ENCODE data around the gene MFSD8.
"Not testable (repeated sequence)": the region's sequence is repeated elsewhere in the genome, so short reads cannot be mapped to it uniquely, and the experiment has no call there.

MFSD8 gene, protein sequence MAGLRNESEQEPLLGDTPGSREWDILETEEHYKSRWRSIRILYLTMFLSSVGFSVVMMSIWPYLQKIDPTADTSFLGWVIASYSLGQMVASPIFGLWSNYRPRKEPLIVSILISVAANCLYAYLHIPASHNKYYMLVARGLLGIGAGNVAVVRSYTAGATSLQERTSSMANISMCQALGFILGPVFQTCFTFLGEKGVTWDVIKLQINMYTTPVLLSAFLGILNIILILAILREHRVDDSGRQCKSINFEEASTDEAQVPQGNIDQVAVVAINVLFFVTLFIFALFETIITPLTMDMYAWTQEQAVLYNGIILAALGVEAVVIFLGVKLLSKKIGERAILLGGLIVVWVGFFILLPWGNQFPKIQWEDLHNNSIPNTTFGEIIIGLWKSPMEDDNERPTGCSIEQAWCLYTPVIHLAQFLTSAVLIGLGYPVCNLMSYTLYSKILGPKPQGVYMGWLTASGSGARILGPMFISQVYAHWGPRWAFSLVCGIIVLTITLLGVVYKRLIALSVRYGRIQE

DNA sequence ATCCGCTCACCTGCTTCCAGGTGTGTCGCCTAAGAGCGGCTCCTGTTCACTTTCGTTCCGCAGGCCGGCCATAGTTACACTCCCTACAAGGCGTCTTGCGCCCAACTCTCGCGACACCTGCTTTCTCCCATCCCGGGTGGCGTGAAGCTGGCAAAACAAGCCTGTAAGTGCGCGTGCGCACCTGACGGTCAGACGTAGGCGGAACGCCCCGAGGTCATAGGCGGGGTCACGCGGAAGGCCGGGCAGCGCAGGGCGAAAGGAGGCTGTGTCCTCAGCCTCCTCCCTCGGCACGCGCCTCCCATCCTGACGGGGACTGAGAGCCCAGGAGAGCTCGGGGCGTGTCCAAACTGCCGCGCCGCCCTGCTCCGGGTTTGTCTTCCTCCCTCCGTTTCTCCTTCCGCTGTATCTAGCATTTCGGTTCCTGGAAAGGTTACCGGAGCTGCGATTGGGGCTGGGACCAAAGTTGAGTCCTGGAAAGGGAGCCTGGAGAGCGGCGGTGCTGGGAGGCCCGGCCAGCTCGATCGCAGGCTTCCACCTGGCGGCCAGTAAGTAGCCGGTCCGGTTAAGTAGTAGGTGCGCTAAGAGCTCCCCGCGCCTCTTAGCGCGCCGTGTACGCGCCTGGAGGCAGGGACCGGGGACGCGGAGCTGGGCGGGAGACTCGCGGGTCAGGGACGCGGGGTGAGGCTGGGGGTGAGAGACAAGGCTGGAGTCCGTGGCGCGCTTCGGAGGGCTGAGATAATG lies at the start of gene MFSD8, which contains the start of gene ABHD18:
Gene MFSD8 (minus strand): TSS at position 112 of the 741 bp plus-strand sequence. CDS start 40 bp downstream, at position 72.
Gene ABHD18 (plus strand): TSS at position 345 of the 741 bp plus-strand sequence. CDS start 17,550 bp downstream, outside the sequence.
- TF ChIP-seq, protein P1, sequence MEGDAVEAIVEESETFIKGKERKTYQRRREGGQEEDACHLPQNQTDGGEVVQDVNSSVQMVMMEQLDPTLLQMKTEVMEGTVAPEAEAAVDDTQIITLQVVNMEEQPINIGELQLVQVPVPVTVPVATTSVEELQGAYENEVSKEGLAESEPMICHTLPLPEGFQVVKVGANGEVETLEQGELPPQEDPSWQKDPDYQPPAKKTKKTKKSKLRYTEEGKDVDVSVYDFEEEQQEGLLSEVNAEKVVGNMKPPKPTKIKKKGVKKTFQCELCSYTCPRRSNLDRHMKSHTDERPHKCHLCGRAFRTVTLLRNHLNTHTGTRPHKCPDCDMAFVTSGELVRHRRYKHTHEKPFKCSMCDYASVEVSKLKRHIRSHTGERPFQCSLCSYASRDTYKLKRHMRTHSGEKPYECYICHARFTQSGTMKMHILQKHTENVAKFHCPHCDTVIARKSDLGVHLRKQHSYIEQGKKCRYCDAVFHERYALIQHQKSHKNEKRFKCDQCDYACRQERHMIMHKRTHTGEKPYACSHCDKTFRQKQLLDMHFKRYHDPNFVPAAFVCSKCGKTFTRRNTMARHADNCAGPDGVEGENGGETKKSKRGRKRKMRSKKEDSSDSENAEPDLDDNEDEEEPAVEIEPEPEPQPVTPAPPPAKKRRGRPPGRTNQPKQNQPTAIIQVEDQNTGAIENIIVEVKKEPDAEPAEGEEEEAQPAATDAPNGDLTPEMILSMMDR (IDR thresholded peaks at IDR 0.05; ENCODE audit: low read depth, low read length): peak; percentile 50
- H3K4me3 ChIP-seq (replicated peaks in 1 of 2; ENCODE audit: low read depth in 2 of 2, low read length in 2 of 2): peak within 1 kb of the TSS; percentile 97 to 98
- DNase-seq (ENCODE audit: low read depth in 2 of 2): peak; percentile 100

DNA sequence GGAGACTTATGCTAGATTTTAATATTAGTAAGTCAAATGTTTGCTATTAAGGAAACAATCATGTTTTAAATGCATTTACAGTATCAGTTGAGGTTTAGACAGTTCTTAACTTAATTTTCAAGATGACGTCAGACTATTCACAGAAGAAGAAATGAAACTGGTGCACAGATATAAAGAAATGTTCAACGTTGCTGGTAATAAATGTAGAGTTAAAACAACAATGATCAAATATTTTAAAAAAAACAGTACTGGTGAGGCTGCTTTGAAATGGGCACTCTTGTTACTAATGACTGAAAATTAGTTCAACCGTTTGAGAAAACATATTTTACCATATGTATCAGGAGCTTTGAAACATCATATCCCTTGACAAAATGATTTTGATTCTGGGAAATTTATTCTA lies 44.5 kb upstream of the MFSD8 start:
- no peak for DNase-seq (ENCODE audit: low read depth in 2 of 2)
- no peak overlapping the region for H3K4me3 ChIP-seq (replicated peaks in 1 of 2; ENCODE audit: low read depth in 2 of 2, low read length in 2 of 2)
- TF ChIP-seq, protein P1 (IDR thresholded peaks at IDR 0.05; ENCODE audit: low read depth, low read length): no peak

DNA sequence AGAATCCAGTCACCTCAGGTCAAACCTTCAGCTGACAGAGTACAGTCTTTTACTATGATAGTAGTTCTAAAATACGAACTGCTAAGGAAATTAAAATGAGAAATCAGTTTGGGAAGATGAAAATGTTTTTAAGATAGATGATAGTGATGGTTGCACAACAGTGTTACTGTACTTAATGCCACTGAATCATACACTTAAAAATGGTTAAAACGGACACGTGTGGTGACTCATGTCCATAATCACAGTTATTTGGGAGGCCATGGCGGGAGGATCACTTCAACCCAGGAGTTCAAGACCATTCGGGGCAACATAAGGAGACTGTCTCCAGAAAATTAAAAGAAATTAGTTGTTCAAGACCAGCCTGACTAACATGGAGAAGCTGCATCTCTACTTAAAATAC lies 41.6 kb upstream of the MFSD8 start:
- DNase-seq (ENCODE audit: low read depth in 2 of 2): peak; percentile 34 to 71

DNA sequence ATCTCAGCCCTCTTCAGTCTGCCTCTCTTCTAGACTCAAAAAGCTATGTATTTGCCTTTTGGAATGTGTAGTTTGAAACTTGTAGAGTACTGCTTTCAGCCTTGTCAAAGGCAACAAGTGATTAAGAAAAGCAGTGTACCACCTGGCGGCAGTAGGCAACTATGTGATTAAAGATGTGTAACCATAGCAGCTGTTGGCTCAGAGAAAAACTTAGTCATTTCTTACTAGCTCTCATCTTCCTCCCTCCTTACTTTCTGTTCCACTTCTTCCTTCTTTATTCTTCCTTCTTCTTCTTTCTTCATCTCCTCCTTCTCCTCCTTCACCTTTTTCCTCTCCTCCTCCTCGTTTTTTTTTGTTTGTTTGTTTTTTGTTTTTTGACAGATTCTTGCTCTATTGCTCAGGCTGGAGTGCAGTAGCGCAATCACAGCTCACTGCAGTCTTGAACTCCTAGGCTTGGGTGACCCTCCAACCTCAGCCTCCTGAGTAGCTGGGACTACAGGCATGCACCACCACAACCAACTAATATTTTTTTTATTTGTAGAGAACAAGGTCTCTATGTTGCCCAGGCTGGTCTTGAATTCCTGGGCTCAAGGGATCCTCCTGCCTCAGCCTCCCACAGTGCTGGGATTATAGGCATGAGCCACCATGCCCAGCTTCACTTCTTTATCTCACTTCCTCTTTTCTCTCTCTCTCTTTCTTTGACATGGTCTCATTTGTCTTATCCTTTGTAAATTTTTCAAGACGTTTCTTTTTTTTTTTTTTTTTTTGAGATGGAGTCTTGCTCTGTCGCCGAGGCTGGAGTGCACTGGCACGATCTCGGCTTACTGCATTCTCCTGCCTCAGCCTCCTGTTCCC lies 32.8 kb upstream of the MFSD8 start:
- no peak overlapping the region for H3K4me3 ChIP-seq (replicated peaks in 1 of 2; ENCODE audit: low read depth in 2 of 2, low read length in 2 of 2)
- peak; percentile 59 to 70 for DNase-seq (ENCODE audit: low read depth in 2 of 2)
- TF ChIP-seq, protein P1 (IDR thresholded peaks at IDR 0.05; ENCODE audit: low read depth, low read length): peak; percentile 31

More for the DNA sequence above, 41.6 kb upstream of the MFSD8 start:
- H3K4me3 ChIP-seq (replicated peaks in 1 of 2; ENCODE audit: low read depth in 2 of 2, low read length in 2 of 2): no peak overlapping the region
- TF ChIP-seq, protein P1 (IDR thresholded peaks at IDR 0.05; ENCODE audit: low read depth, low read length): no peak

DNA sequence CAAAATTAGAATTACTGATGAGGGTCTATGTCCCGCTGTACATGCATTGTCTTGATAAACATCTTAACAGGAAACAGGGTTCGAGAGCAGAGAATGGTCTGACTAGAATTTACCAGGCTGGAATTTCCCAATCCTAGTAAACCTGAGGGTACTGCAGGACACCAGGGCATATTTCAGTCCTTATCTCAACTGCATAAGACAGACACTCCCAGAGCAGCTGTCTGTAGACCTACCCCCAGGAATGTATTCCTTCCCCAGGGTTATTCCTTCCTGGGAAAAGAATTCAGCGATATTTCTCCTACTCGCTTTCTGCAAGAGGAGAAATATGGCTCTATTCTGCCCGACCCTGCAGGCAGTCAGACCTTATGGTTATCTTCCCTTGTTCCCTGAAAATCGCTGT lies 31.5 kb upstream of the MFSD8 start:
- not testable (repeated sequence) for DNase-seq (ENCODE audit: low read depth in 2 of 2); H3K4me3 ChIP-seq (replicated peaks in 1 of 2; ENCODE audit: low read depth in 2 of 2, low read length in 2 of 2)

DNA sequence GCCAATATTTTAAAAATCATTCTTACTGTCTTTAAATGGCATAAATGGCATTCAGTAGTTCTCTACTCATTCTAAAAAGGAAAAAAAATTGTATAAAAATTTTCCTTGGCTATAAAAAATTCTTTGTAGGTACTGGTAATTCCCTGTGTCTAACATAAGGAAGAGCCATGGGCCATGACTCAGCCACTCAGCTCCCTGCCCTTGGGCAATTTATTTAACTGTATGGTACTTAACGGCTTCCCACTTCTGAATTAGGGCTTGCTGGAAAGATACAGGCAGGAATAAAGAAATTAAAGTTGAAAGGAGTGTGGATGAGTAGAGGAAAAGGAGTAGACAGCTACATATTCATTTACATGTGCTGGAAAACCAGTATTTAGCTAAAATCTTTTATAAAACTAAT lies 30.8 kb upstream of the MFSD8 start:
- DNase-seq (ENCODE audit: low read depth in 2 of 2): peak in 1 of 2 donors; percentile 30
- TF ChIP-seq, protein P1 (IDR thresholded peaks at IDR 0.05; ENCODE audit: low read depth, low read length): no peak
- no peak overlapping the region for H3K4me3 ChIP-seq (replicated peaks in 1 of 2; ENCODE audit: low read depth in 2 of 2, low read length in 2 of 2)

All from cardiac fibroblast (primary cell).